AG08396 (cell line): Measurements from ENCODE around the gene MMAA.
"Not testable (repeated sequence)": the region's sequence is repeated elsewhere in the genome, so short reads cannot be mapped to it uniquely, and the experiment has no call there.

Experiments
- DNase-seq: peaks from one replicate; pipeline ENCODE4 v3.0.0; 2012; ENCODE audit warnings: low spot score, mixed read lengths

MMAA gene

GRCh38 chr4:145635117-145635516 is 15.9 kb downstream of the MMAA start:
- no peak for DNase-seq

GRCh38 chr4:145635630-145636029 is 16.4 kb downstream of the MMAA start:
- DNase-seq: no peak

- no peak for DNase-seq
Measured at GRCh38 chr4:145639186-145639698, 20.1 kb downstream of the MMAA start.

GRCh38 chr4:145640236-145640635 is 21.1 kb downstream of the MMAA start:
- peak; percentile 19 for DNase-seq

- no peak for DNase-seq
Measured at GRCh38 chr4:145643295-145643694, 24.1 kb downstream of the MMAA start.

- no peak for DNase-seq
Measured at GRCh38 chr4:145644699-145645098, 25.5 kb downstream of the MMAA start.

GRCh38 chr4:145656156-145656555 is 37.0 kb downstream of the MMAA start:
- DNase-seq: no peak

GRCh38 chr4:145660064-145660463 is 40.9 kb downstream of the MMAA start:
- DNase-seq: no peak

GRCh38 chr4:145663194-145663593 is 44.0 kb downstream of the MMAA start:
- no peak for DNase-seq

- DNase-seq: no peak
Measured at GRCh38 chr4:145665773-145666172, 46.6 kb downstream of the MMAA start.

- no peak for DNase-seq
Measured at GRCh38 chr4:145670422-145670821, 51.2 kb downstream of the MMAA start.

GRCh38 chr4:145679520-145679919 is 60.3 kb downstream of the MMAA start:
- peak; percentile 82 for DNase-seq

- peak; percentile 50 for DNase-seq
Measured at GRCh38 chr4:145679991-145680455, 60.8 kb downstream of the MMAA start, which contains the start of gene C4orf51. TSS of gene C4orf51 (plus strand) at chr4:145680146. CDS start at chr4:145680204, 58 bp downstream.

GRCh38 chr4:145680902-145681301 is 61.7 kb downstream of the MMAA start:
- no peak for DNase-seq

- no peak for DNase-seq
Measured at GRCh38 chr4:145681518-145681917, 62.3 kb downstream of the MMAA start.

- no peak for DNase-seq
Measured at GRCh38 chr4:145681956-145682355, 62.8 kb downstream of the MMAA start.

GRCh38 chr4:145686991-145687390 is 67.8 kb downstream of the MMAA start:
- DNase-seq: no peak

GRCh38 chr4:145690610-145691009 is 71.4 kb downstream of the MMAA start:
- no peak for DNase-seq

- not testable (repeated sequence) for DNase-seq
Measured at GRCh38 chr4:145691416-145691815, 72.2 kb downstream of the MMAA start.

GRCh38 chr4:145694929-145695328 is 75.7 kb downstream of the MMAA start:
- no peak for DNase-seq

GRCh38 chr4:145697332-145697731 is 78.1 kb downstream of the MMAA start:
- DNase-seq: no peak

- no peak for DNase-seq
Measured at GRCh38 chr4:145698507-145698906, 79.3 kb downstream of the MMAA start.

GRCh38 chr4:145703850-145704497 is 84.8 kb downstream of the MMAA start:
- DNase-seq: no peak

GRCh38 chr4:145709336-145709735 is 90.2 kb downstream of the MMAA start:
- DNase-seq: no peak
